ENCODE measurements around the gene OR2K2.
"Not testable (repeated sequence)": the region's sequence is repeated elsewhere in the genome, so short reads cannot be mapped to it uniquely, and the experiment has no call there.

Gene OR2K2, protein sequence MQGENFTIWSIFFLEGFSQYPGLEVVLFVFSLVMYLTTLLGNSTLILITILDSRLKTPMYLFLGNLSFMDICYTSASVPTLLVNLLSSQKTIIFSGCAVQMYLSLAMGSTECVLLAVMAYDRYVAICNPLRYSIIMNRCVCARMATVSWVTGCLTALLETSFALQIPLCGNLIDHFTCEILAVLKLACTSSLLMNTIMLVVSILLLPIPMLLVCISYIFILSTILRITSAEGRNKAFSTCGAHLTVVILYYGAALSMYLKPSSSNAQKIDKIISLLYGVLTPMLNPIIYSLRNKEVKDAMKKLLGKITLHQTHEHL

DNA sequence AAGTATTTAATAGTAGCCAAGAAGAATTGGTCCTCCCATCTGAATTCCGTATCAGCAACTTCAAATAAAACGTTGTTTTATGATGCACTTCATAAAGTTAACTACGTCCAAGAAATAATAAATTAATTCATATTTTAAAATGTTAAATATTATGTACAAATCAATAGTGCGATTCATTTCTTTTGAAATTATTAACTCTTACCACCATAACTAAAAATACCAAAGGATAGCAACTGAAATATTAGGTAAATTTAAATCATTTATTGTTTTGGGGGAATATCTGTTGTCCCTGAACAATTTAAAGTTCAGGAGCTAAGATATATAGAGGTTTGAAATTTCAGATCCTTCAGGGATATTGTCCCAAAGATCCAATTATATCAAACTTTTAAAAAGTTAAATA lies at the start of gene OR2K2:
OR2K2 (minus strand) TSS at position 101 of the 400 bp plus-strand sequence. CDS start 1,791 bp downstream, outside the sequence.
- no peak for DNase-seq (ENCODE audit: low read depth)

- no peak for DNase-seq (ENCODE audit: low read depth)
Observed at GRCh38 chr9:111375817-111376564, 46.0 kb upstream of the OR2K2 start.

DNA sequence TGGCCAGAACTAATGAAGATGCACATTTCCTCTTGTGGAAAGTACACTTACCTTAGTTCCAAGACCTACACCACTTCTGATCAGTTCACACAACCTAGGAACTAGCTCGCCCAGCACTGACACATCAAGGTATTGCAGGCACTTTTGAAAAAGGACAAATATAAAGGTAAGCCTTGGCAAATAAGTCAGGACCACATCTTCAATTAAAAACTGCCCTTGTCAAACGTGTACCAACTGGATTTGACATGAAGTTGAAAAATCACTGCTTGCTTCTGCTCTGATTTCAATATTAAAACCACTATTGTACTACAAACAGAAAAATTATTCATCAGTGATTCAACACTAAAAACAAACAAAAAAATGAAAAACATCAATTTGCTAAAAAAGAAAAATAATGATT lies 45.0 kb upstream of the OR2K2 start:
- no peak for DNase-seq (ENCODE audit: low read depth)

DNA sequence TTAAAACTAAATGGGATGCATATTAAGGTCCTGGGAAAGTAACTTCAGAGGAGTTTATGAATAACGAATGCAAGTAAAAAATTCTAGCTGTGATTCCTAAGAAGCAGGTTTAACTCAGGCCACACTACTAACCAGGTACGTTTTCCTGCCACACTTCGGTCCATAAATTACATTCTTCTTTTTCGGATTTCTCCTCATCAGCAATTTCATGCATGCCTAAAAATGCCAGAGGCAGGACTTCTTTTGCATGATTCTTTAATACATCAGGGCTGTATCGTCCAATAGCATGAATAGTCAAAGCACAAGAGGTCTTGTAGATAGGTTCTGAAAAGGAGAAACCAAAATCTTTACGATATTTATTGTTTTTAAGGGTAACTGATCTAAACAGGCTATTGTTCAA lies 42.3 kb upstream of the OR2K2 start:
- DNase-seq (ENCODE audit: low read depth) = no peak

DNA sequence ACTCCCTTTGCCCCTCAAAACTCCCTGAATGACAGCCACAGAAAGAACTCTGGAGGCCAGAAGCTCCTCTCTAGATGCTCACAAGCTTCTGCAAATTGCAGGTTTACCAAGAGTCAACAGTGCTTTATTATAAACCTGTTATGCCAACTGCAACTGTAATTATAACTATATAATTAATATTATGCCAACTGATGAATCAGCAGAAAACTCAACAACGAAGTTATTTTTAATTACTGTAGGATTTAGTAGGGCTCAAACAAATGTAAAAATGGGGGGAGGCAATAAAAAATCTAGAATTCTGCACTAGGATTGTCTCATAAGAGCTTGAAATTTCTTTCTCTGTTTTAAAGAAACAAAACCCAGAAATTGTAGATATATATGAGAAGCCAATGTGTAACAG lies 37.0 kb upstream of the OR2K2 start:
- DNase-seq (ENCODE audit: low read depth) = no peak

DNA sequence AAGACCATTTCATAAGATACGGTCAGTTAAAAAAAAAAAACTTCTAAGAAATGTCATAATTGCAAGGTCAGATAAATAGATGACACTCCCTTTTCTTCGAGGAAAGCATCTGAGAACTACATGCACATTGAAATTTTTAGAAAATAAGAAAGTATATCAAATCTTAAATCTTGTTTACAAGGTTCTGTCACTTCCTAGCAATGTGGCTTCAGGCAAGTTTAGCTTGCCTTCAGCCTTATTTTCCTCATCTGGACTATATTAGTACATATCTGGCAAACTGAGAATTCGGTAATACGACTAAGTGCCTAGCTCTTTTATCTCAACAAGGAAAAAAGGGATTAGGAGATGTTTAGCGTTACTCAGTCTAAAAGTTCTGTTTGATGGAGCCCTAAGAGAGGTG lies 32.5 kb upstream of the OR2K2 start:
- DNase-seq (ENCODE audit: low read depth) = peak; percentile 21

GRCh38 chr9:111360881-111361280 lies 30.9 kb upstream of the OR2K2 start:
- DNase-seq (ENCODE audit: low read depth) = no peak

GRCh38 chr9:111356481-111357244 lies 26.6 kb upstream of the OR2K2 start:
- DNase-seq (ENCODE audit: low read depth) = peak; percentile 86

DNA sequence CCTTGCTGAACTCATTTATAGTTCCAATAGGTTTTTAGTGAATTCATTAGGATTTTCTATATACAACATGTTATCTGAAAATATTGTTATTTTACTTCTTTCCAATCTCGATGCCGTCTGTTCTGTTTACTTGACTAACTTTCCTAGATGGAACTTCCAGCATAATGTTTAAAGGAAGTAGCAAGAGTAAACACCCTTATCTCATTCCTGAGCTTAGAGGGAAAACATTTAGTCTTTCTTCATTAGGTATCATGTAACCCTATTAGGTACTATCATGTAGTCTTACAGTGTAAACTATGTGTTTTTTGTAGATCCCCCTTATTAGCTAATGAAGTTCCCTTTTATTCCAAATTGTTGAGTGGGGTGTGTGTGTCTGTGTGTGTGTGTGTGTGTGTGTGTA lies 22.5 kb upstream of the OR2K2 start:
- DNase-seq (ENCODE audit: low read depth) = no peak

GRCh38 chr9:111350556-111350955 lies 20.5 kb upstream of the OR2K2 start:
- no peak for DNase-seq (ENCODE audit: low read depth)

DNA sequence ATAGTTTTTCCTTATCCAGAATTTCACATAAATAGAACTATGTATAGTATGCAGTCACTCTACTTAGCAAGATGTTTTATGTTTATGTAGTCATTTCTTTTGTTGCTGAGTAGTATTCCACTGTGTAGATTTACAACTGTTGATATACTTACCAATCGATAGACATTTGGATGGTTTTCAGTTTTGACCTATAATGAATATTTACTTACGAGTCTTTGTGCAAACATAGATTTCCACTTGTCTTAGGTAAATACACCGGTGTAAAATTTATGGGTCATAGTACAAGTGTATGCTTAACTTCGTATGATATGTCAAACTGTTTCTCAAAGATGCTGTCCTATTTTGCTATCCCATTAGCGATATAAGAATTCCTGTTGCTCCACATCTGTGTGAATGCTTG lies 19.7 kb upstream of the OR2K2 start:
- no peak for DNase-seq (ENCODE audit: low read depth)

DNA sequence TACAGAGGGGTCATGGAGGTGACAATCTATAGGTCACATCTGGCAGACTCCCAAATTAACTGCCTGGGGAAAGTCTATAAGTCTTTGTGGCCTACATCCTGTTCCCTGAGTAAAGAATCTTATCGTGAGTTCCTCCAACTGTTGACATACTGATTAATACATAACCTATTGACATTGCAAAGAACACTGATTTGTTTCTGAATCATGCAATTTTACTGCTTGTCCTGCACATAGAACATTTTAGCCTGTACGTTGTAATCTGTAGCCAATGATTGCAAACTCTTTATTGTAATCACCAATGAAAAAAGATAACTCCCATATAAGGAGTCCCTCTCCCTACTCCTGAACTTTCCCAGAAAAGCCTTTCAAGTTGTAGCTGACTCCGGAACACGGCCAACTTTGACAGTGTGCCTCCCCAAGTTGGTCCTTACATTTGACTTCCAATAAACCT lies 18.8 kb upstream of the OR2K2 start:
- no peak for DNase-seq (ENCODE audit: low read depth)

DNA sequence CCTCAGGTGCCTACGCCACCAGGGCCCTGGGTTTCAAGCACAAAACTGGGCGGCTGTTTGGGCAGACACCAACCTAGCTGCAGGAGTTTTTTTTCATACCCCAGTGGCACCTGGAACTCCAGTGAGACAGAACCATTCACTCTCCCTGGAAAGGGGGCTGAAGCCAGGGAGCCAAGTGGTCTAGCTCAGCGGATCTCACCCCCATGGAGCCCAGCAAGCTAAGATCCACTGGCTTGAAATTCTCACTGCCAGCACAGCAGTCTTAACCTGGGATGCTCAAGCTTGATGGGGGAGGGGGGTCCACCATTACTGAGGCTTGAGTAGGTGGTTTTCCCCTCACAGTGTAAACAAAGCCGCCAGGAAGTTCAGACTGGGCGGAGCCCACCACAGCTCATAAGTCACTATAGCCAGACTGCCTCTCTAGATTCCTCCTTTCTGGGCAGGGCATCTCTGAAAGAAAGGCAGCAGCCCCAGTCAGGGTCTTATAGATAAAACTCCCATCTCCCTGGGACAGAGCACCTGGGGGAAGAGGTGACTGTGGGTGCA lies 4.4 kb upstream of the OR2K2 start:
- not testable (repeated sequence) for DNase-seq (ENCODE audit: low read depth)

- DNase-seq (ENCODE audit: low read depth) = no peak
Observed at GRCh38 chr9:111320631-111321030, 9.4 kb downstream of the OR2K2 start.

DNA sequence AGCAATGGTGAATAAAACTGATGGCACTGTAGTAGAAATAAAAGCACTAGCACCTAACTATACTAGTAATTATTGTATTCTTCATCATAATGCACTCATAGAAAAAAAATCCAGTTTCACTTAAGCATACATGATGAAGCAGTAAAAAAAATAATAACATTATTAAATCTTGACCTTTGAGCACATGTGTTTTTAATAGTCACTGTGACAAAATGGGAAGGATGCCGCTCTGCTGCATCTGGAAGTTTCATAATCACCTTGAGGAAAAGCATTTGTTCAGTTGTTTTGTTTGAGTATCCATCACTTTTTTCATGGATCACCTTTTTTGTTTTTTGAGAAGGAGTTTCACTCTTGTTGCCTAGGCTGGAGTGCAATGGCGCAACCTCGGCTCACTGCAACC lies 13.2 kb downstream of the OR2K2 start:
- DNase-seq (ENCODE audit: low read depth) = peak; percentile 32

DNA sequence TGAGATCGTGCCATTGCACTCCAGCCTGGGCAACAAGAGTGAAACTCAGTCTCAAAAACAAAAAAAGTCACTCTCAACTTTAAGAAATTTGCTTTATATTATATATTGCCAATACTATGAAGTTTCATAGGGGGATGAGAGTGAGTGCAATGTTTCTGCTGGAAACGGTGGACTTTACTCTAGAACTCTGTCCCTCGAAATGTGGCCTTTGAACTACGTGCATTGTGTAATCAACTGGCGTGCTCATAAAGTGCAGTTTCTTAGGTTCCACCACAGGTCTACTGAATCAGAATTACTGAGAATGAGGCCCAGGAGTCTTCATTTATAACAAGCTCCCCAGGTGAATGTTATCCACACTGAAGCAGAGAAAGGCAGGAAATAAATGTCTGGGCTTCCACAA lies 24.1 kb downstream of the OR2K2 start:
- DNase-seq (ENCODE audit: low read depth) = no peak

GRCh38 chr9:111304000-111304399 lies 26.0 kb downstream of the OR2K2 start:
- not testable (repeated sequence) for DNase-seq (ENCODE audit: low read depth)

- peak; percentile 67 for DNase-seq (ENCODE audit: low read depth)
Observed at GRCh38 chr9:111301195-111301594, 28.8 kb downstream of the OR2K2 start.

- no peak for DNase-seq (ENCODE audit: low read depth)
Observed at GRCh38 chr9:111300140-111300735, 29.8 kb downstream of the OR2K2 start.

- not testable (repeated sequence) for DNase-seq (ENCODE audit: low read depth)
Observed at GRCh38 chr9:111299599-111299966, 30.4 kb downstream of the OR2K2 start.

DNA sequence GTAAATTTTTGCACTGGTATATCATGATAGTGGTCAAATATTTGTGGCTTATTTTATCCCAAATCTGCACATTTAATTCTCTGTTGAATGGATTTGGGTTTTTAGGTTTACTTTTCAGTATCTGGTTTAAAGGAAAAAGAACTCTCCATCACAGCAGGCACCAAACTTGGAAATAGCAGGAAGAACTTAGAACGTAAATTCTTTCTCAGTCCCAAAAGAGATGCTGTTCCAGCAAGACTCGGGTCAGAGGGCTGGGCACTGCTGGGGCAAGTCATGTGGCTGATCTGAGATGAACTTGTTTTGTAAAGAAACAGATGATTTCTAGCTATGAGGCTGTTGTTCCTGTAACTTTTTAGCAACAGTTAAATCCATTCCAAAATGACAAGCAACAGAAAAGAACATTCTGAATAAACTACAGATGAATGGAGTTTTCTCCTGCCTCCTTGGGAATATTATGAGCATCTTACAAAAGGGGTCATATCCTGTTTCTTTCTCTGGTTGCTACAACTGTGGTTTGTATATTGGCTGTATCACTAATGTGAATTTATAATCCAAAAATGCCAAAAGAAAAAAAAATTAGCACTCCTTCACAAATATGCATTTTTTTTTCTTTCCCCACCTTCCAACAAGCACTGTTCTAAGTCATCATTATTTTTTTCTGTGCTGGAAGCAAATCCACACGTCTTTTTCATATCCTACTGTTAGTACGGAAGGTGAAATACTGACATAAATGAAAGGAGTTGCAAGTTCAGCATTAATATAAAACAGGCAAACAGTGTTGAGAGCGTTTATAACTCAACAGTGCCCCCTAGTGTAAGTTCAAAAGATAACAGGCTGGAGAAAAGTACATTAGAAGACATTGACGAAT lies 31.1 kb downstream of the OR2K2 start:
- peak; percentile 82 for DNase-seq (ENCODE audit: low read depth)
